Mesodermal cell (in vitro differentiated cells): Measurements from ENCODE around the gene MAGED2.

Source experiments
- H3K27ac ChIP-seq: 2 replicates; pipeline ENCODE4 v1.7.0; 2013; ENCODE audit warnings: mild to moderate bottlenecking, low read depth, low read length, moderate library complexity; ENCODE audit not compliant: severe bottlenecking
- H3K36me3 ChIP-seq: 2 replicates; pipeline ENCODE4 v1.7.1; 2013; ENCODE audit warnings: mild to moderate bottlenecking, low read length, moderate library complexity; ENCODE audit not compliant: control insufficient read depth, insufficient read depth
- H3K4me1 ChIP-seq: one replicate; pipeline ENCODE4 v1.7.1; 2013; ENCODE audit warnings: mild to moderate bottlenecking, low read length; ENCODE audit not compliant: insufficient read depth, control insufficient read depth, poor library complexity, severe bottlenecking
- H3K4me3 ChIP-seq: 2 replicates; pipeline ENCODE4 v1.7.0; 2013; ENCODE audit warnings: low read length, control low read depth, mild to moderate bottlenecking; ENCODE audit not compliant: insufficient read depth, poor library complexity, severe bottlenecking; ENCODE audit errors: extremely low read depth
- H3K9me3 ChIP-seq: 2 replicates; pipeline ENCODE4 v1.7.1; 2013; ENCODE audit warnings: mild to moderate bottlenecking, low read length, moderate library complexity; ENCODE audit not compliant: control insufficient read depth
- WGBS, 2 experiments: methylation state at CpG; one replicate each; pipeline ENCODE4 v1.1.5; 2013; ENCODE audit warnings: missing lambda C conversion rate in 2 of 2; ENCODE audit not compliant: insufficient coverage in 2 of 2; 5-methylcytosine and 5-hydroxymethylcytosine counted together

The MAGED2 gene

GRCh38 chrX:54794795-54795194 lies 12.8 kb upstream of the MAGED2 start:
- H3K4me3 ChIP-seq = no peak overlapping the region
- no peaks in the 10 kb centered on the region for H3K9me3 ChIP-seq
- no peaks in the 10 kb centered on the region for H3K36me3 ChIP-seq
- H3K27ac ChIP-seq = no peak overlapping the region
- 94% methylated on average over 3 of the region's 4 CpGs; no CpG with 5 or more reads in 1 of the 2 experiments for WGBS, 2 experiments
- H3K4me1 ChIP-seq = no peaks in the 10 kb centered on the region

GRCh38 chrX:54798137-54798536 lies 9.4 kb upstream of the MAGED2 start, which contains the start of gene ITIH6:
TSS of gene ITIH6 (minus strand) at chrX:54798255. CDS start at chrX:54798210, 45 bp downstream.
- Histone ChIP-seq H3K4me3 (no peak within 1 kb of the TSS), H3K9me3 (no peaks in the 10 kb centered on the region), H3K27ac (no peak within 1 kb of the TSS), H3K4me1 (no peaks in the 10 kb centered on the region), H3K36me3 (no peaks in the 10 kb centered on the region)
- no CpG with 5 or more reads among the region's 2 CpGs for WGBS, 2 experiments

- WGBS, 2 experiments = 100% methylated on average over 1 to 2 of the region's 2 CpGs
- H3K36me3 ChIP-seq = no peaks in the 10 kb centered on the region
- no peak overlapping the region for H3K27ac ChIP-seq
- no peak overlapping the region for H3K4me3 ChIP-seq
- H3K4me1 ChIP-seq = no peaks in the 10 kb centered on the region
- H3K9me3 ChIP-seq = no peaks in the 10 kb centered on the region
Observed at GRCh38 chrX:54799046-54799445, 8.5 kb upstream of the MAGED2 start.

- WGBS, 2 experiments = 0% methylated on average over 4 to 15 of the region's 23 CpGs
Observed at GRCh38 chrX:54808109-54808604, 612 bp downstream of the MAGED2 start.

GRCh38 chrX:54808605-54809483 lies 1.3 kb downstream of the MAGED2 start:
- no peaks in the 10 kb centered on the region for H3K9me3 ChIP-seq
- H3K36me3 ChIP-seq = peaks cover 46% of the 10 kb centered on the region
- peak overlapping the region; percentile 92 for H3K27ac ChIP-seq
- peaks cover 5% of the 10 kb centered on the region for H3K4me1 ChIP-seq
- 0% methylated on average over 12 to 16 of the region's 38 CpGs for WGBS, 2 experiments
- H3K4me3 ChIP-seq = peak overlapping the region; percentile 73

More at GRCh38 chrX:54808109-54808604, 612 bp downstream of the MAGED2 start:
- Histone ChIP-seq H3K27ac (peak overlapping the region; percentile 92), H3K4me1 (peaks cover 5% of the 10 kb centered on the region), H3K36me3 (peaks cover 39% of the 10 kb centered on the region), H3K4me3 (peak overlapping the region; percentile 73), H3K9me3 (no peaks in the 10 kb centered on the region)

- no peak overlapping the region for H3K27ac ChIP-seq
- peak overlapping the region; percentile 73 for H3K4me3 ChIP-seq
- 94 to 100% methylated on average over 3 of the region's 5 CpGs for WGBS, 2 experiments
- no peaks in the 10 kb centered on the region for H3K9me3 ChIP-seq
- H3K36me3 ChIP-seq = peaks cover 61% of the 10 kb centered on the region
- H3K4me1 ChIP-seq = peaks cover 5% of the 10 kb centered on the region
Observed at GRCh38 chrX:54810532-54810931, 3.0 kb downstream of the MAGED2 start.

GRCh38 chrX:54811301-54811885 lies 3.8 kb downstream of the MAGED2 start:
- H3K4me1 ChIP-seq = peaks cover 5% of the 10 kb centered on the region
- 92 to 94% methylated on average over 4 to 7 of the region's 9 CpGs for WGBS, 2 experiments
- H3K9me3 ChIP-seq = no peaks in the 10 kb centered on the region
- no peak overlapping the region for H3K4me3 ChIP-seq
- no peak overlapping the region for H3K27ac ChIP-seq
- H3K36me3 ChIP-seq = peaks cover 70% of the 10 kb centered on the region

GRCh38 chrX:54812306-54812705 lies 4.8 kb downstream of the MAGED2 start:
- Histone ChIP-seq H3K36me3 (peaks cover 70% of the 10 kb centered on the region), H3K4me1 (peaks cover 5% of the 10 kb centered on the region), H3K4me3 (no peak overlapping the region), H3K9me3 (no peaks in the 10 kb centered on the region), H3K27ac (no peak overlapping the region)
- WGBS, 2 experiments = 100% methylated on average over 2 of the region's 3 CpGs; no CpG with 5 or more reads in 1 of the 2 experiments

- no peak overlapping the region for H3K4me3 ChIP-seq
- H3K27ac ChIP-seq = no peak overlapping the region
- H3K36me3 ChIP-seq = peaks cover 40% of the 10 kb centered on the region
- H3K9me3 ChIP-seq = no peaks in the 10 kb centered on the region
- 89 to 91% methylated on average over 3 of the region's 7 CpGs for WGBS, 2 experiments
- H3K4me1 ChIP-seq = no peaks in the 10 kb centered on the region
Observed at GRCh38 chrX:54817220-54817820, 9.8 kb downstream of the MAGED2 start.

- H3K27ac ChIP-seq = no peak overlapping the region
- no peaks in the 10 kb centered on the region for H3K4me1 ChIP-seq
- H3K9me3 ChIP-seq = no peaks in the 10 kb centered on the region
- H3K36me3 ChIP-seq = peaks cover 31% of the 10 kb centered on the region
- no peak overlapping the region for H3K4me3 ChIP-seq
- no CpG with 5 or more reads among the region's 5 CpGs for WGBS, 2 experiments
Observed at GRCh38 chrX:54818221-54818620, 10.7 kb downstream of the MAGED2 start.
